Measurements from ENCODE around the gene IL1RAPL1. TPM values are rescaled to one million over a fixed set of nuclear protein-coding genes. Genes with fewer than 3 reads are reported as not detected.

Gene IL1RAPL1
- total and polyA plus RNA-seq, 2 experiments from 2014 or later = 0.18 to 0.49 TPM

- no peaks in the 10 kb centered on the region for H3K9me2 ChIP-seq (ENCODE audit: insufficient read depth)
- no peaks in the 10 kb centered on the region for H3K27me3 ChIP-seq (ENCODE audit: insufficient read depth)
- H3K4me2 ChIP-seq = no peak overlapping the region
- no peak overlapping the region for H3K4me3 ChIP-seq
- ATAC-seq (no peak), DNase-seq (ENCODE audit: low spot score) (no peak)
- Mint-ChIP-seq H3K4me3 (no peak overlapping the region), H3K4me1 (no peaks in the 10 kb centered on the region; the same call in 2 of the 3 replicates), H3K27me3 (ENCODE audit: insufficient read depth, low read depth, poor library complexity) (no peaks in the 10 kb centered on the region), H3K36me3 (ENCODE audit: low read depth) (no peaks in the 10 kb centered on the region), H3K9me3 (no peaks in the 10 kb centered on the region), H3K27ac (no peak overlapping the region)
- no peaks in the 10 kb centered on the region for H3F3A ChIP-seq (replicated peaks; ENCODE audit: low read depth)
- TF ChIP-seq EZH2 (IDR thresholded peaks at IDR 0.05; ENCODE audit: low read depth, unreplicated experiment) = no peak
- TF ChIP-seq JUNB (IDR thresholded peaks at IDR 0.05; ENCODE audit: unreplicated experiment) = no peak
- no peak for TF ChIP-seq EZH2phosphoT487 (IDR thresholded peaks at IDR 0.05; ENCODE audit: unreplicated experiment)
- TF ChIP-seq, protein P1, sequence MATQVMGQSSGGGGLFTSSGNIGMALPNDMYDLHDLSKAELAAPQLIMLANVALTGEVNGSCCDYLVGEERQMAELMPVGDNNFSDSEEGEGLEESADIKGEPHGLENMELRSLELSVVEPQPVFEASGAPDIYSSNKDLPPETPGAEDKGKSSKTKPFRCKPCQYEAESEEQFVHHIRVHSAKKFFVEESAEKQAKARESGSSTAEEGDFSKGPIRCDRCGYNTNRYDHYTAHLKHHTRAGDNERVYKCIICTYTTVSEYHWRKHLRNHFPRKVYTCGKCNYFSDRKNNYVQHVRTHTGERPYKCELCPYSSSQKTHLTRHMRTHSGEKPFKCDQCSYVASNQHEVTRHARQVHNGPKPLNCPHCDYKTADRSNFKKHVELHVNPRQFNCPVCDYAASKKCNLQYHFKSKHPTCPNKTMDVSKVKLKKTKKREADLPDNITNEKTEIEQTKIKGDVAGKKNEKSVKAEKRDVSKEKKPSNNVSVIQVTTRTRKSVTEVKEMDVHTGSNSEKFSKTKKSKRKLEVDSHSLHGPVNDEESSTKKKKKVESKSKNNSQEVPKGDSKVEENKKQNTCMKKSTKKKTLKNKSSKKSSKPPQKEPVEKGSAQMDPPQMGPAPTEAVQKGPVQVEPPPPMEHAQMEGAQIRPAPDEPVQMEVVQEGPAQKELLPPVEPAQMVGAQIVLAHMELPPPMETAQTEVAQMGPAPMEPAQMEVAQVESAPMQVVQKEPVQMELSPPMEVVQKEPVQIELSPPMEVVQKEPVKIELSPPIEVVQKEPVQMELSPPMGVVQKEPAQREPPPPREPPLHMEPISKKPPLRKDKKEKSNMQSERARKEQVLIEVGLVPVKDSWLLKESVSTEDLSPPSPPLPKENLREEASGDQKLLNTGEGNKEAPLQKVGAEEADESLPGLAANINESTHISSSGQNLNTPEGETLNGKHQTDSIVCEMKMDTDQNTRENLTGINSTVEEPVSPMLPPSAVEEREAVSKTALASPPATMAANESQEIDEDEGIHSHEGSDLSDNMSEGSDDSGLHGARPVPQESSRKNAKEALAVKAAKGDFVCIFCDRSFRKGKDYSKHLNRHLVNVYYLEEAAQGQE (IDR thresholded peaks at IDR 0.05; ENCODE audit: unreplicated experiment) = no peak
- TF ChIP-seq ZNF114 (CRISPR knock-in tag; IDR thresholded peaks at IDR 0.05) = no peak
- TF ChIP-seq ETS1 (IDR thresholded peaks at IDR 0.05) = no peak
- no peak for TF ChIP-seq NANOG (IDR thresholded peaks at IDR 0.05; ENCODE audit: borderline replicate concordance)
- no peak for TF ChIP-seq STAT1 (IDR thresholded peaks at IDR 0.05; ENCODE audit: unreplicated experiment)
- TF ChIP-seq CTCF (conservative IDR thresholded peaks at IDR 0.05; ENCODE audit: low read depth in 2 of 2) = no peak
- TF ChIP-seq POLR2AphosphoS5 (IDR thresholded peaks at IDR 0.05; ENCODE audit: low read depth) = no peak
- TF ChIP-seq ZNF462 (CRISPR knock-in tag; IDR thresholded peaks at IDR 0.05) = no peak
- no peak for TF ChIP-seq CREB1 (CRISPR knock-in tag; IDR thresholded peaks at IDR 0.05; ENCODE audit: low read depth)
- TF ChIP-seq ZNF331 (CRISPR knock-in tag; IDR thresholded peaks at IDR 0.05; ENCODE audit: low read depth) = no peak
- H3K4me1 ChIP-seq (ENCODE audit: insufficient read depth) = no peaks in the 10 kb centered on the region
- H3K27ac ChIP-seq (ENCODE audit: low read depth) = no peak overlapping the region
- no peak overlapping the region for H2AFZ ChIP-seq
- no peaks in the 10 kb centered on the region for H4K20me1 ChIP-seq (replicated peaks; ENCODE audit: insufficient read depth)
- no peaks in the 10 kb centered on the region for H3K79me2 ChIP-seq (replicated peaks; ENCODE audit: insufficient read depth)
- no peaks in the 10 kb centered on the region for H3K36me3 ChIP-seq (ENCODE audit: insufficient read depth)
Observed at GRCh38 chrX:29590921-29591320, 1003.7 kb downstream of the IL1RAPL1 start.

All from GM23338 (cell line).